NCI-H2029 (cell line): ENCODE results near the gene EFR3B.

Experiments
- DNase-seq: peaks from one replicate; lab custom pipeline; 2025; lab: John Stamatoyannopoulos, UW

EFR3B gene

DNA sequence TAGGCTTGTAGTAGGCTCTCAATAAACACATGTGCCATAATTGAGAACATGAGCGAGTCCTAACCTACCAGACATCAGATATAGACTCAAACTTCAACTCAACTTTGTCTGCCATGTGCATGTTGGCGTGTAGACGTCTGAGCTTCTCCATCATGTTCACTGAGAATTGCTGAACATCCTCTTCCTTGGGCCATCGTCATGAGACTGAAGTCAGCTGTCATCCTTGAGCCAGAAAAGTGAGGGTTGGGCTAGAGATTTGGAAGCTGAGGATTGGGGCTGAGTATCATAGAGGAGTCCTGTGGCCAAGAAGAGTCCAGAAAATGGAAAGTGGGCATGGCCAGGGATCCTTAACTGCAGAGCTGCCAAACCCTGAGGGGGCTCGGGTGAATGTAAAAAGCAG lies 7.8 kb upstream of the EFR3B start:
- DNase-seq, result no peak

DNA sequence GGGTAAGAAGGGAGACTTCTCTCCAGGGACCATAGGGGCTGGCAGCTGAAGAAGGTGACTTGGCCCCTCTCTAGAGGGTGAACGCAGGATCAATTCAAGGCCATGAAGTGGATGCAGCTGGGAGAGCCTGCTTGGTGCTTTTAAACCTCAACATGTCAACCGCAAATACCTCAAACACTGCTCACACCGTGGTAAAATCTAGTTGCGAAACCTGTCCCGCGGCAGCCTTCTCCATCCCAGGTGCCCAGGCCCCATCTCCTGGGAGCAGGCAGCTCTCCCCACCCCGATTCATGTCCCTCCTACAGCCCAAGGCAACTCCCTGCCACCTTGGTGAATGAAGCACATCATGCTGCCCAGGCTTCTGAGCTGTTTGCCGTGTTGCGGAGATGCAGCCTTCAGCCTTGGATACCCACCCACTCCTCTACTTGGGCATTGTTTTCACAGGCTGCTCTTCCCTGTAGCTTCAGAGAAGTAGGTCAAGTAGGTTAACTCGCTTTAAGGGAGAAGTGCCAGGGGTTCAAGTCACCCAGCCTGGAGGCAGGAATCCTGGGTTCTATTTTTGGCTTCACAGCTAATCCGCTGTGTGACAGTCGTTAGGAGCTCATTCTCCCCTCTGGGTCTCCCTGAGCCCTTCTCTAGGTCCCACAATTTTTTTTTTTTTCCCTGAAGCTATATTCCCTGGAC lies 6.2 kb upstream of the EFR3B start:
- no peak for DNase-seq

DNA sequence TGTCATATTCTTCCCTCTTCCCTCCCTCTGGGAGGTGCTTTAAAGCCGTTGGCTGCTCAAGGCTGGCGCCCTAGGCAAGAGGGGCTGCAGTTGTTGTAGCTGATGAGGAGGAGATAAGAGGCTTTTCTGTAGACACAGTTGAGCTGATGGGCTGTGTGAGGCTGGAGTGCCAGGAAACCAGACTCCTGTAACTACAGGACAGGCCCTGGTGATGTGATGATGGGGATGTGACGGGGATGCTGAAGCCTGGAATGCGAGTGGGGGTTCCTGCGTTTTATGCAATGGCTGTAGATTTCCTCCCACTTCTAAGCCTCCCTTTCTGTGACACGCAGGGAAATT lies 5.7 kb upstream of the EFR3B start:
- DNase-seq, result no peak

DNA sequence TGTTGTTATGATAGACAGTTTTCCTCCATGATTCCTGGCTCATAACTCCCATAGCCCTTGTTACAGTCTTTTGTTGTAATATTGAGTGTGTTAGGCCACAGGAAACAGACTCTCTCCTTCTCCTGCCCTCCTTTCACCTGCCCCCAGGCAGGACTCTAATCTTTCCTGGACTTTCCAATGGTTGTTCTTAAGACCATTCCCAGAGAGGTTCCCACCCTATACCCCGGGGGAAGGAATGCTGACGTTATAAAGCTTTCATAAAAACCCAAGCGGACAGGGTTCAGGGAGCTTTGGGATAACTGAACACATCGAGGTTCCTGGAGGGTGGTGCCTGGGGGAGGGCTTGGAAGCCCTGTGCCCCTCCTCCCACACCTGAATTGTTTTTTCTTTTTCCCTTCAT lies 2.8 kb upstream of the EFR3B start:
- no peak for DNase-seq

DNA sequence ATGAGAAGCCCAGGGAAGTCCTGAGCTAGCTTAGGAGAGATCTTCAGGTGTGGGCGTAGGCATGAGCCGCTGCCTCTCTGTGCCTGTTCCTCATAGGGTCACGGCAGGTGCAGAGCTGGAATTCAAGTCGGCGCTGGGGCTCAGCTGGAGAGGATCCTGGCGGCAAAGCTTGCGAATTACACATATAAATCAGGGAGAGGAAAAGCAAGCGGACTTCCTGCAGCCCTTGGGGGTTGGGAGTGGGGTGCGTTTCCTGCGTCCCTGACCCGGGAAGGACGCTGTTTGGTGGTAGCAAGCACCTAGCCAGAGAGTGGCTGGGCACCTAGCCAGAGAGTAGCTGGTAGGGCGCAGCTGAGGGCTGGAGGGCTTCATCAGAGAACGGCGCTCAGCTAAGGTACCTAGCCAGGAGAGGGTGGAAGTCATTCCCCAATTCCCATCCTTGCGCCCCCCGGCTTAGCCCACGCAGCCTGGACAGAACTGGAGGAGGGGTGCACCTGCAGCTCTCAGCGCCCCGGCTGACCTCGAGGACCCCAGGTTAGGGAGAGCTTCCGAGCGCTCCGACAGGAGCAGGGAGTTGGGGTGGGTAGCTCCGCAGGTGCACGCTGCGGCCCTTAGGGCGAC lies 459 bp upstream of the EFR3B start:
- DNase-seq, result peak; percentile 85

DNA sequence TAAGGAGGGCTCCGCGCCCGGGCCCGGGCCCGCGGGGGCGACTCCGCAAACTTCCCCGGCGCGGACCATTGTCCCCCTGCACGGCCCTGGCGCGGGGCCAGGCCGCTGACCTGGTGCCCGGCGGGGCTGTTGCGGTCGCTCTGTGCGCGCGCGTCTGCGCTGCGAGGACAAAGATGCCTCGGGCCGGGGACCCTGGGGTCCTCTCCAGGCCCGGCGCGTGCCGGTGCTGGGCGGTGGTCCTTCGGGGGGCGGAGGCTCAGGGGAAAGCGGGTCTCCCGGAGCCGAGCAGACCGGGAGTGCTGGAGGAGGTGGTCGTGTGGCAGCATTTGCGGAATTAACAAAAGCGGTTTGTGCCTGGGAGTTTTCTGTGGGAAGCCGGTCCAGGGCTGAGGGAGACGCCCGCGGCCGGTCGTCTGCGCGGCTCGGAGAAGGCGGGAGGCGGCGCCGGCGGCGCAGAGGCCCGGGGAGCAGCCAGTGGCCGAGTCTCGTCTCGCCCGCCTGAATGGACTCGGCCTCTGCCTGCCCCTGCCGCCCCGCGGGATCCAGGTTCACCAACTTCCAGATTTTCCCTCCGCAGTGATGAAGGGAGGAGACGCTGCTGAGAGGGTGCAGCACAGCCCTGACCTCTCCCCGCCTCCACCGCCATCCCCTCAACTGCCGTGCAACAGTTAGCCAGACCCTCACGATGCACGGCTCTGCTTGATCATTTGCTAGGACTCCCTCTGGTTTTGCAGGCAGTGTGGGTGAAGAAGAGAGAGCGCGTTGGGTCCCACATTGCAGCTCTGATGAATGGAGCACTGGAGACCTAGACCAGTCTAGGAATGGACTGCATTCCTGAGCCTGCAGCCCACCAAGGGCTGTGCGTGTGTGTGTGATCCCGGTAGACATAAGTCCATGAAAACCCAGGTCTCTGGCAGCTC lies 705 bp downstream of the EFR3B start:
- DNase-seq, result no peak

DNA sequence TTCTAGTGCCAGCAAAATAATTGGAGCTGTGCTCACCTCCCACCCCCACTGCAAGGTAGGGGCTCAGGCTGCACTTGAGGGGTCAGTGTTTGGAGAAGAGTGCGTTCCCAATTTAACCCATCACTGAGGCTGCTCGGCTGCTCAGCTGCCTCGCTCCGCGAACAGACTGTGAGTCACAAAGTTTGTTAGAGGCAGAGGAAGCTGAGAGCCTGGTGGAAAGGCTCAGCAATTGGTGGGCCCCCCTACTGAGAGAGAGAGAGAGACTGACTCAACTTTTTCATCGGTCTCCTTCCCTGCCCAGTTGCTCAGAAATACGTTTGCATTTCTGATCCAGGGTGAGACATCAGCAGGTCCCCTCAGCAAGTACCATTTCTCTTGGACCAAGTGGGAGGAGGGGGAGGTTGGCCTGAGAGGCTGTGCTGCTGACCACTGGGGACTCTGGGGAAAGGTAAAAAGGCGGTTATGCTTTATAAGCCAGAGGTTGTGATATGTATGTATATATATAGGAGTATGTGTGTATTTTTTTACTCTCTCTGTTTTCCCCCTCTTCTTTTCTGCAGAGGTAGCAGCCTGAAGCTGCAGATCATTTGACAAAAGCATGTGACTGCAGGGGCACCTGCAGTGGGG lies 1.5 kb downstream of the EFR3B start:
- DNase-seq, result no peak

DNA sequence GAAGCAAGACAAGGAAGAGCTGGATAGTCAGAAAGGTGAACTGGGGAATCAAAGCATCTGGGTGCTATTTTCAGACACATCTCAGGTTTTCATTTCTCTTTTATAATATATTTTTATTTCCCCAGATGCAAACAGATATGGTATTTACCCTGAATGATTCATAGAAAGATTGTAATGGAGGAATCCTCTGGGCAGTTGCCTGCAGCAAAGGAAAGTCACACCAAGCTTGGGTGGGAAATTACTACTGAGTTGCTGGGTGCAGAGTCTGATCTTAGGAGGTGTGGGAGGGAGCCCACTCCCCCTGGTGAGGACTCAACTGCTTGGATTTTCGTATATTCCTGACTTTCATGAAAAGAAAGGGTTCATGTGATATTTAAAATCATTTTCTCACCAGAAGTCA lies 2.1 kb downstream of the EFR3B start:
- no peak for DNase-seq

DNA sequence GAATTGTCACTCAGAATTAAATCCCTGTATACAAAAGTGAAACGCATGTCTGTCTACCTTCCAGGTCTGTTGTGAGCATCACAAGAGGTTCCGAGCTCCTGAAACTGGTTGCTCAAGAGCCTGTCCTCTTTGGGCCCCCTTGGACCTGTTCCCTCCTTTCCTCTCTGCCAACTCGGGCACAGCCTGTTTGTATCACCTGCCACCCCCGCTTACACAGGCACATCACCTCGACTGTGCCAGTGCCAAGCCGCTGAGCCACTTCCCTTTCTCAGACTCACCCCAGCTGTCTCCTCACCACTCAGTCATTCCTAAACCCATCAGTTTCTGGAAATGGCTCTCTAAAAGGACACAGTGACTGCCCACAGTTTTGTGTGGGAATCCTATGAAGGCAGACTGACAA lies 3.1 kb downstream of the EFR3B start:
- peak; percentile 57 for DNase-seq

DNA sequence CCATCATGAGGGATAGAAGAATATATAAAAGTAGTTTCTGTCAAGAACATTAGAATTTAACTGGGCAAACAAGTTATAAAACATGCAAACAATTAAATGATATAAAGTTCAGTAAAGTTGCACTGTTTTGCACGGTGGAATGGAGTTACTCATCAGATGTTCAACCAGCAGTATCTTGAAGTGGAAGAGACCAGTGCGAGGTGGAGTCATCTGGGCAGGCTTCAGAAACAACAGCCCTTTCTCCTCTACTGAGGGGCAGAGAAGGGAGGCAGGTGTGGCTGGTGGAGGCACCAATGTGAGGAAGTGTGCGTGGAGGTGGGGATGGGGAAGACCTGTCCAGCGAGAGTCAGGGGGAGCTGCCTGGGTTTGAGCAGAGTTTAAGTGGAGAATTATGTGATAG lies 7.5 kb downstream of the EFR3B start:
- DNase-seq, result no peak

DNA sequence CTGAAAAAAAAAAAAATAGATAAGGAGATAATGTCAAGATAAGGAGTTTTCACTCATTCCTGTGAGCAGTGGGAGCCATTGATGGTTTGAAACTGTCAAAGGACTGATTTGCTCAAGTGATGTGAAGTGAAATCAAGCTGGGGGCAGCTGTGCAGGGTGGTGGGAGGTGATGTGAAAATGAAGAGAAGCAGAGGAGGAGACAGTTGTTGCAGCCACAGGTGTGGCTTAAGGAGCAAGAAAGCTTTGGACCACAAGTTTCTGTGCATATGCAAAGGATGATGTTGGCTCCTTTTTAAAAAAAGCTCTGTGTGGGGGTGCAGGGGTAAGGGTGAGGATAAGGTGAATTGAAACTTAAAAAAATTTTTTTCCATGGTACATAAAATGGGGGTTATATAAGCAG lies 8.3 kb downstream of the EFR3B start:
- DNase-seq, result no peak

DNA sequence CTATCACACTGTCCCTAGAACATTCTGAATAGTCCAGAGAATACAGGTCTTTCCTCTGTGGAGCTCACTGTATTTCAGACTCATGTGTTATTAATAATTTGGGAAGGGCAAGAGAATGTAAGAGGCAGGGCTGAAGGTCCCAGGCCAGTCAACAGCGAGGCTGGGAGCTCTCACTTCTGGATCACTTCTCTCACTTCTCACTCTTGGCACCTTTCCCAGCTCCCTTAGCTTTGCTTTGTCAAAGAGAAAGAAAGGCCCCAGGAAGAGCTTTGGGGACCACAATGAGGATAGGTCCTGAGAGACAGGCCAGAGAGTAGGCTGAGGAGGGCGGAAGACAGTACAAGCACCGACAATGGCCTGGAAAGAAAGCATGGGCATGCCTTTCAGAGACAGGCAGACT lies 11.2 kb downstream of the EFR3B start:
- peak; percentile 31 for DNase-seq

DNA sequence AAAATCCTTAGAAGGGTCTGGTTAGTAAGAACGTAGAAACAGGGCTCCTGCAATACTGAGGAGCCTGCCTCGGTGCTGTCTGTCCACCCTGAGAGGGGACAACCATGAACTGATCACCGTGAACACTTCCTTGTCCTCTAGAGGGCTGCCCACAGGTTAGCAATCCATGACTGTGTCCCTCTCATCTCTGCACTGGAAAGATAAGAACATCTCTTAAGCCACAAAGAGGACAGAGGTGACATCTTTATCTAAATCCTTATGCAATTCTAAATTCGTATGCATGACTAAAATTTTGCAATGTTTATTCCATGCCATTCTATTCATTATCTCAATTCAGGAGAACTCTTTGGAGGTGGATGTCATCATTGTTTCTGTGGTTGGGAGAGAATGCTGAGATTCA lies 12.8 kb downstream of the EFR3B start:
- no peak for DNase-seq

DNA sequence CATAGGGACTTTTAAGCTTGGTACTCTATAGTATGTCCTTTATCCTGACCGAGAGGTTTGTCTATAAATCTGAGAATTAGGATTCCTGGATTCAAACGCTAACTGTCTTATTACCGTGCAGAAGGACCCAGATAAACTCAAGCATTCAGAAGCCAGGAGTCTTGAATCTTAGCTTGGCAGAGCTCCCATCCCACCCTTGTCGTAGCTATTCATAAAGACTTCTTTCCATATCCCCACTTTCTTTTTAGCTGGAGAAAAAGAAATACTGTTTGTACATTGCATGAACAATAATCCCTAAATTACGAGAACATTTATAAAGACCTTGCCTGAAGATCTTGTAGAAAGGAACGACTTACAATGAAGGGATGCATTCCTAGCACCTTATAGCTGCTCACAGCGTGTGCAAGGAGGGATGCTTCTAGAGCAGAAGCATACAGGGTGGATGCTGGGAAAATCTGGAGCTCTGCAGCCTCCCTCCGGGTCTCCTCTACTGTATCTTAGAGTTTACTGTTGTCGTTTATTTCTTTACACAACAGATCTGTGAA lies 13.6 kb downstream of the EFR3B start:
- no peak for DNase-seq

DNA sequence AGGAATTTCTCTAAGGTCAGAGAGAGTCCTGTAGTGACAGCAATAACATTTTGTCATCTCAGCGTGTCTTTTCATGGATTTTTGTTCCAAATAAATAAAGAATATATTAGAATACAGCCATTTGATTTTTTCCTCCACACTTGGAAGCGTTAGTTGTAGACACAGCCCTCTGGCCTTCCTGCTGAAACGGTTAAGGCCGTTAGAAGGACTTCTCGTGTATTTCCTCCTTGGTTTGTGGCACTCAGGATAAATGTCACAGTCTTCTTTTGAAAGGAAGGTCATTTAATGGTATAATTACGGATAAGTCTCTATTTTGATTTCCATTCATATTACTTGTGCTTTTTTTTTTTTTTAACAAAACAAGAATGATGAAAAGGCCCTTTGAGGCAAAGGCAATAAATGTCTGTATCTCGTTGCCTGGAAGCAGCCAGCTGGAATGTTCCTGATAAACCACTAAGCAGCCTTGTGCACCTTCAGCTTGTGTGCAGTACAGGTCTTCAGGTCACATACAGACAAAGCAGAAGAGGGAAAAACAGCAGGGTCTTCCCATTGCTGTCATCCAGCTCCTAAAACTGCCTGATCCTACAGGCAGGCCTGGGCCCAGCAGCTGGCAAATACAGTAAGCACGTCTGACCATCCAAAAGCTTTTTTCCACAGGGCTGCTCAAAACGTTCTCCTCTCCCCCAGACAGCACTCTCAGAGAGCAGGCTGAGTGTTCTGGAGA lies 14.4 kb downstream of the EFR3B start:
- no peak for DNase-seq

DNA sequence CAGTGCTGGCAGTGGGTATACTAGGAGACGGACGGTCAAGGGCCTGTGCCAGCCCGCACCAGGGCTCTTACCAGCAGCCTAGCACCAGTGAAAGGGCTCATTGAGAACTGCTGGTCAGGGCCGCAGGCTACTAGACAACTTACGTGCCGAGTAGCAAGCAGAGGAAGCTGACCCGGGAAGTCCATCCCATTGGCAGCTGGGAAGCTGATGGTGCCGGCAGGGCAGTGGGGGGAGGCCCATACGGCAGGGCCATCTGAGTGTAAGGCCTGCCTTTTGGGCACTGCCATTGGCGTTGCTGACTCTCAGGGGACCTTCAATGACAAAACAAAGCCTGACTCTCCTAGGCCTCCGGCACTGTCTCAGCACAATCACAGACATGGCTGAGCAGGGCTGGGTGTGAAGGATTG lies 20.6 kb downstream of the EFR3B start:
- no peak for DNase-seq

DNA sequence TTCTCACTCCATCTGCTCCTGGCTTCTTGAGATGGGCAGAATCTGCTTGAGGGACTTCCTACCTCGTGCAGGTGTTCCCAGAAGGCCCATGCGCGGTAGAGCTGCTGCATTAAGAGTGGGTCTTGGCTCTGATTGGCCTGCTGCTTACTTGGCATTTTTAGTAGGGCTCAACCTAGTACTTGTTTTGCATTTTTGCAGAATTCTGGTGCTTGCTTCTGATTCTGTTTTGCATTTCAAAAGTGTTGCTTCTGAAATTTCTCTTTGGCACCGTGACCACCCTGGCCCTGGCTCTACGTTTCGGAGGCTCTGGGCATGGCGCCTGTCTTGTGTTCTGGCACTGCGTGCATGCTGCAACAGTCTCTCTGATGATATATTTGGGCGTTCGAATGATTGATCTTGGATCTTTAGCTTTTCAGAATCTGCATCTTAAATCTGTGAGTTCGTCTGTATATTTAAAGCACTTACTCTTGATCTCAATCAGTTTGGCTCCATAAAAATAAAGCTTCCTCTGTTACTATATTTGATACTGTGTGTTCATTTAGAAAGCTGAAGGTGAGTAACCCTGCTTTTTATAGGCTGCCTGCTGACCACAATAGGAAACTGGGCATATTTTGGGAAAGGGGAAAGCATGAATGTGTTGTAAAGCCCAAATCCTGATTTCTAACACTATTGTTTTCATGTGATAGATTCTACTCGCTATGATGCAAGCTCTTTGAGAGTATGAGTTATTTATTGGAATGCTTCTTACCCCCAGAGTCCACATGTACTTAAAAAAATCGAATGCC lies 22.2 kb downstream of the EFR3B start:
- DNase-seq, result no peak

DNA sequence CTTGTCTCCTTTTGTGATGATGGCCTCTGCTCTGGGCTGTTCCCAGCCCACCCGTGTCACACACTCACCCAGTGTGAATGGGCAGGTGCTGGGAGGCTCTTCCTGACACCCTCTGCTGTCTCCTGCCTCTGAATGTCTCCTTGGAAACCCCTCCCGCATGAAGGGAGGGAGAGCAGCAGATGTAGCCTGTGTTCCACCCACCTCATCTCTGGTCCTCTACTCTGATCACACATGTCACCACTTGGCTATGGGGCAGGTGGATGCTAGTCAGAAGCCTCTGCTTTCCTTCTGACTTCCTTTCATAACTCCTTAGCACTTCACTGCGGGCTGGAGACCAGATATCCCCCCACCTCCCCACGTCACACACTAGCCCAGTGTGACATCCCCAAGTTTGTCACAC lies 23.9 kb downstream of the EFR3B start:
- DNase-seq, result no peak

DNA sequence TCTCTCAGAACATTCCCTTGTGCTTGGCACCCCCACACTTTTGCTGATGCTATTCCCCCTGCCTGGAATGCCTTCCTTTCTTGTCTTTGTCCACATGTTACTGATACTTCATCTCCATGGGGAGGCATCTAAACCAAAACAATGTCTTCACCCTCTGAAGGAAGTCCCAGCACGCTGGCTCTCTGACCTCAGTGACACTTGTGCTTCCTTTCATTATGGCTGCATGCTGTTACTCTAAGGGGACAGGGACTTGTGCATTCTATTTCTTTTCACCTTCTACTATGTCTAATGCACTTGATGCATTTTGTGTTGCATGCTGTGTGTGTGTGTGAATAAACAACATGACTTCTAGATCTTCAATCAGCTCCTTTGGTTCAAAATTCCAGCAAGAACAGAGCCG lies 24.6 kb downstream of the EFR3B start:
- DNase-seq, result no peak

DNA sequence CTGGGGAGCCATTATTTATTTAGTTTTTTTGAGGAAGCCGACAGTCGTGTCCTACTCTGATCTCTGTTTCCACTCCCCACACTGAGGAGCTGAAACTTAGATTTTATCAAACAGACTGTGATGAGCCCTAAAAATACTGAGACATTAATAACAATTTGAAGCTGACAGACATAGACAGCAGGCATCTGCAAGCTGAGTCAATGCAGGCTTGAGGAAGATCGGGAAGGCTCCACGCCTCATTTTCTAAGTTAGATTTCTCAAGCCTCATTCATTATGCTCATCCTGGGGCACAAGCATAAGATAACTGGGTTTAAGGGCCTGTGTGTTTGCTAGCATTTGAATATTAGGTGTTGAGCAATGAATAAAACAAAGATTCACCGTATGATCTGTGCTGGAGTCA lies 26.3 kb downstream of the EFR3B start:
- no peak for DNase-seq

DNA sequence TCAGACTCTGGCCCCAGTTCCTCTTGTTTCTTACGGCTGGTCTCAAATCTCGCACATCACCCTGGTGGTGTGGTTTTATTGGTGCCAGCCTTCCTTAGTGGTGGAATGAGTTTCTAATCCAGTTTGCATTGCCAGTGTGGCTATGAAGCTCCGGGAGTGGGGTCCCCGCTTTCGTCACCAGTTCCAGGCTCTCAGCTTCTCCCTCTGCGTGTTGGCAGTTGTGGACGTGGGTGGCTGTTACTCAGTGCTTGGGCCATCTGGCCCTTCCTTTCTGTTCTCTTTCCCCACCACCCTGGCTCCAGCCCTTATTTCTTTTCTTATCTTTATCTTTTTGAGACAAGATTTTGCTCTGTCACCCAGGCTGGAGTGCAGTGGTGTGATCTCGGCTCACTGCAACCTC lies 30.1 kb downstream of the EFR3B start:
- DNase-seq, result no peak
